Lower leg skin (tissue), 3 donors: ENCODE results near the gene UBE2L5.

Experiments
- POLR2A ChIP-seq, 2 donors: fragments of 450-650 bp; IDR thresholded peaks; one replicate each; pipeline ENCODE4 v1.6.1; 2016 to 2017; ENCODE audit warnings: antibody characterized with exemption in 2 of 2, mild to moderate bottlenecking in 1 of 2, moderate library complexity in 1 of 2
- TF ChIP-seq, protein P1 (sequence below), 3 donors: fragments of 450-650 bp; IDR thresholded peaks; one replicate each; pipeline ENCODE4 v1.5.1; 2016; ENCODE audit warnings: antibody characterized with exemption in 3 of 3, mild to moderate bottlenecking in 3 of 3, moderate library complexity in 2 of 3

DNA sequence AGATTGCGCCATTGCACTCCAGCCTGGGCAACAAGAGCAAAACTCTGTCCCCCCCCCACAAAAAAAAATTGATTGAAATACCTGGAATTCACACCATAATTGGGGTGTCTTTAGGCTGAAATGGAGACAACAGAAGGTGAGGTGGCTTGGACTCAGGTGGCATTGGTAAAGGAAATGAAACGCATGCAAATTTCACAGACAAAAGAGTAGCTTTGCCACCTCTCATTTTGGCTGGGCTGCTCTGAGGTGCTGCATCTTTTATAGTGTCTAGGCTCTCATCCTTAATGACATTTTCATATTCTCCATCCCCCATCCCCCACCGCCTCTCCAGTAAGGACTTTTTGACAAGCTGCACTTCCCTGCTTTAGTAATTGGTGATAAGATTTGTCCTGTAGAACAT, 6.9 kb downstream of the UBE2L5 start:
- TF ChIP-seq, protein P1, sequence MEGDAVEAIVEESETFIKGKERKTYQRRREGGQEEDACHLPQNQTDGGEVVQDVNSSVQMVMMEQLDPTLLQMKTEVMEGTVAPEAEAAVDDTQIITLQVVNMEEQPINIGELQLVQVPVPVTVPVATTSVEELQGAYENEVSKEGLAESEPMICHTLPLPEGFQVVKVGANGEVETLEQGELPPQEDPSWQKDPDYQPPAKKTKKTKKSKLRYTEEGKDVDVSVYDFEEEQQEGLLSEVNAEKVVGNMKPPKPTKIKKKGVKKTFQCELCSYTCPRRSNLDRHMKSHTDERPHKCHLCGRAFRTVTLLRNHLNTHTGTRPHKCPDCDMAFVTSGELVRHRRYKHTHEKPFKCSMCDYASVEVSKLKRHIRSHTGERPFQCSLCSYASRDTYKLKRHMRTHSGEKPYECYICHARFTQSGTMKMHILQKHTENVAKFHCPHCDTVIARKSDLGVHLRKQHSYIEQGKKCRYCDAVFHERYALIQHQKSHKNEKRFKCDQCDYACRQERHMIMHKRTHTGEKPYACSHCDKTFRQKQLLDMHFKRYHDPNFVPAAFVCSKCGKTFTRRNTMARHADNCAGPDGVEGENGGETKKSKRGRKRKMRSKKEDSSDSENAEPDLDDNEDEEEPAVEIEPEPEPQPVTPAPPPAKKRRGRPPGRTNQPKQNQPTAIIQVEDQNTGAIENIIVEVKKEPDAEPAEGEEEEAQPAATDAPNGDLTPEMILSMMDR (IDR thresholded peaks at IDR 0.05) = no peak
- no peak for TF ChIP-seq POLR2A (IDR thresholded peaks at IDR 0.05)
